Activated effector memory CD4-positive, alpha-beta T cell treated with anti-CD3 and anti-CD28 coated beads, Interleukin-2, amount 50 U/mL, for 16 hours (primary cell): Measurements from ENCODE around the gene WASF2.
"Not testable (repeated sequence)": the region's sequence is repeated elsewhere in the genome, so short reads cannot be mapped to it uniquely, and the experiment has no call there.

Source experiments
- DNase-seq: peaks from one replicate; pipeline ENCODE4 v3.0.0-alpha.2; 2020

The WASF2 gene

GRCh38 chr1:27521861-27522431, 32.0 kb upstream of the WASF2 start:
- DNase-seq = no peak

DNA sequence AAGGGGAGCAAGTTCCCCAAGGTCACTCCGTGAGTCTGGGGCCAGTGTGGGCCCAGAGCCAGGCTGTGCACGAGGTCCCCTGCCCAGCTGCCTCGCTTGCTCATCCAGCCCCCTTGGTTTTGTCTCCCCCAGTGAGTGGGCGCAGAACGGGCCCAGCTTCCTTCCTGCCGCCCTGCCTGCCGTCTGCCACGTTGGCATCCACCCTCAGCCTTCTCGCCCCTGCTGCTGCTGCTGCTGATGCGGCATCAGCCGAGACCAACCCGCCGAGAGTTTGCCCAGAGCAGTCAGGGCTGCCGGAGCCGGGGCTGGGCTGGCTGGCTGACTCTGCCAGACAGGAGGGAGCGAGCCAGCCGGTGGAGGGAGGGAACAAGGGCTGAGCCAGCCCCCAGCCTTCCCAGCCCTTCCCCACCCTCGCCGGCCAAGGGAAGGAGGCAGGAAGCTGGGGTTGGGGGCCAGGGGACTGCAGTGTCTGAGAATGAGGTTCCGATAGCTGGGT, 31.4 kb upstream of the WASF2 start:
- peak; percentile 83 for DNase-seq

- no peak for DNase-seq
Observed at GRCh38 chr1:27520651-27521050, 30.7 kb upstream of the WASF2 start.

- no peak for DNase-seq
Observed at GRCh38 chr1:27519331-27520258, 29.6 kb upstream of the WASF2 start.

GRCh38 chr1:27518808-27519207, 28.8 kb upstream of the WASF2 start:
- no peak for DNase-seq

DNA sequence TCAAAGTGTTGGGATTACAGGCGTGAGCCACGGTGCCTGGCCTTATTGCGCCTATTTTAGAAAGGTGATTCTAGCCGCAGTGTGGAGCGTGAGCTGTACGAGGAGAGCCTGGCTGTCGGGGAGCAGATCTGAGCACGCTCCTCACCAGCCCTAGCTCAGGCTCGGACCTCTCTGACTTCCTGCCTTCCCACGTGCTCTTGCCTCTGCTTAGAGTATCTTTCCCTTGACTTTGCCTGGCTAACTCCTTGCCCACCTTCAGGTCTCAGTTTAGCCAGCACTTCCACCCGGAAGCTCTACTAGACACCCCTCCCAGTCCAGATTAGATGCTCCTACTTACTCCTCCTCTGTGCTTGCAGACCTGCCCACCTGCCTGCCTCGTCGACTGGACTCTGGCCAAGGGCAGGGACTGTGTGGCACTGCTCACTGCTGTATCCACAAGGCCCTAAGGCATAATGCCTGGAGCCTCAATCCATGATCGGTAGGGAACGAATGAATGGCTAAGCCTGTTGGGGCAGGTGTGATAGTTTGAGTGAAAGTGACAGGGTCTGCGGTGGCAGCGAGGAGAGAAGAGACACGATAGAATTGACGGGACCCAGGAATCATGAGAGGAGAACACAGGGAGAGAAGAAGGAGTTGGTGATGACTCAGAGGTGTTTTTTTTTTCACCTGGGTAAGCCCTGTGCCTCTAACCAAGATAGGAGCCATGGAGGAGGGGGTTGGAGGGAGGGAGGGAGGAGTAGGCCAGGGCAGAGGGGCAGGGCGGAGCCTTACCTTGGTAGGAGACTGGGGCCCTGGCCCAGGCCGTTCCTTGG, 28.1 kb upstream of the WASF2 start:
- DNase-seq = no peak

- DNase-seq = no peak
Observed at GRCh38 chr1:27517301-27517700, 27.3 kb upstream of the WASF2 start.

GRCh38 chr1:27515626-27516025, 25.7 kb upstream of the WASF2 start:
- no peak for DNase-seq

- DNase-seq = no peak
Observed at GRCh38 chr1:27513958-27514357, 24.0 kb upstream of the WASF2 start.

DNA sequence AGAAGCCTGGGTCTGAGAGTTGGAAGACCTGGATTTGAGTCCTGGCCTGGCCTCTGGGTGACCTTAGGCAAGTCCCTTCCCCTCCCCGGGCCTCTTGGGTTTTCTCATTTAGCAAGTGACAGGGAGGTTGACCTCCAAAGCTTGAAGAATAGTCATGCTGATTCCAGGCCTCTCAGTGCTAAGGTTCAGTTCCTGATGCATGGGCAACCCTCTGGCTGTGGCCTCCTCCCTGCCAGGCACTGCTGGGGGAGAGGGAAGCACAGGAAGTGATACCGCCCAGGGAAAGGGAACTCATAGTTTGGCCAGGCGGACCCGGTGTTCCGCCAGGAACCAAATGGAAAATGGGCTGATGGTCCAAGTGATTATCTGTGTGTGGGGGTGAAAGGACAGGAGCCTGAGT, 23.6 kb upstream of the WASF2 start:
- no peak for DNase-seq

- no peak for DNase-seq
Observed at GRCh38 chr1:27509127-27510080, 19.4 kb upstream of the WASF2 start.

GRCh38 chr1:27507960-27508665, 18.1 kb upstream of the WASF2 start:
- DNase-seq = no peak

DNA sequence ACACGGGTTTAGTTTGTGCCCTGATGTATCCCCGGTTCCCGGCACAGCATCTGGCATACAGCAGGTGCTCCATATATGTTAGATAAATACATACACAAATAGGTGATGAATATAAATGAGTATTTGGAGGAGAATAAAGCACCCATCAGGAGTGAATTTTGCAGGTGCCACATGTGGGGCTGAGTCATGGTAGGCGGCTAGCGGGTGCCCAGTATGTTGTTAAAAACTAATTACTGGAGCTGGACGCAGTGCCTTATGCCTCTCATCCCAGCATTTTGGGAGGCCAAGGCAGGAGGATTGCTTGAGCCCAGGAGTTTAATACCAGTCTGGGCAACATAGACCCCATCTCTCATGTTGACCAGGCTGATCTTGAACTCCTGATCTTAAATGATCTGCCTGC, 16.7 kb upstream of the WASF2 start:
- DNase-seq = no peak

- DNase-seq = no peak
Observed at GRCh38 chr1:27505420-27505680, 15.4 kb upstream of the WASF2 start.

- DNase-seq = no peak
Observed at GRCh38 chr1:27504588-27505419, 14.8 kb upstream of the WASF2 start.

GRCh38 chr1:27503844-27504587, 14.0 kb upstream of the WASF2 start:
- DNase-seq = no peak

DNA sequence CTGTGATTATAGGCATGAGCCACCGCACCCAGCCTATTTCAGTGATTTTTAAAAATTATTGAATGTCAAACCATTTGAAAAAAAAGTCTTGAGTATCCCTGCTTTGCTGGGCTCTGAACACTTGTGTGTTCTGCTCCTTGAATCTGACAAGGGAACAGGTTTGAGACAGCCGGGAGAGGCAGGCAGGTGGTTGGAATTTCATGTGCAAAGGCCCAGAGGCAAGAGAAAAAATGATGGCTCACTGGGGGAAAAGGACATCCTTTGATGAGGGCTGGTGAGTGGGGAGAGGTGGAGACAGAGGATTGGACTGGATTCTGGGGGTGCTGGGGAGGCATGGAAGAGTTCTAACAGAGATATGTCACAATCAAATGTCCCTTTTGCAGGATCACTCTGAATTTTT, 13.1 kb upstream of the WASF2 start:
- DNase-seq = no peak

GRCh38 chr1:27501159-27501558, 11.2 kb upstream of the WASF2 start:
- DNase-seq = not testable (repeated sequence)

DNA sequence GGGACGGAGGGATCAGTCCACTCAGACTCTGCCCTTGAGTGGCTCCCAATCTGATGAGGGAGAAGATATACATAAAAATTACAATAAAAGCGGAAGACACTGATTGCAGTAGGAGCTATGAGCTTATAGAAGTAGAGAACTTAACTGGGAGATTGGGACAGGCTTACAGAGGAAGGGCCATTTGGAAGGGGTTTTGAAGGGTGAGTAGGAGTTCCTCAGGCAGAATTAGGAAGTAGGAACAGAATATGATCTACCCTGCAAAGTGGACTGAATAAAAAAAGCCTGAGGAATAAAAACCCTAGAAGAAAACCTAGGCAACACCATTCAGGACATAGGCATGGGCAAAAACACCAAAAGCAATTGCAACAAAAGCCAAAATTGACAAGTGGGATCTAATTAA, 9.2 kb upstream of the WASF2 start:
- DNase-seq = no peak

- DNase-seq = no peak
Observed at GRCh38 chr1:27496604-27497155, 6.7 kb upstream of the WASF2 start.
